Activated CD8-positive, alpha-beta memory T cell treated with anti-CD3 and anti-CD28 coated beads, Interleukin-2, amount 10 ng/mL, durations not matched to agents 7 days and 5 days (primary cell): Measurements from ENCODE around the gene URGCP. TPM values are rescaled to one million over a fixed set of nuclear protein-coding genes. Genes with fewer than 3 reads are reported as not detected.

ENCODE experiments used
- ATAC-seq: fragments of 150-1000 bp; cut with Tn5 transposase; one replicate; pipeline ENCODE4 v1.10.0; 2021; ENCODE audit warnings: moderate library complexity
- CTCF ChIA-PET: fragments of 350-600 bp; sonication (Branson Sonifier 250); formaldehyde crosslinking; loops from one replicate; lab custom pipeline; 2021; ENCODE audit warnings: antibody characterized with exemption; lab: Charles Lee
- DNase-seq: peaks from one replicate; pipeline ENCODE4 v3.0.0-alpha.2; 2020
- H3K27ac Mint-ChIP-seq: one replicate; pipeline ENCODE4 v1.8.0; 2021; ENCODE audit warnings: mild to moderate bottlenecking, mixed read lengths
- H3K27me3 Mint-ChIP-seq: one replicate; pipeline ENCODE4 v1.8.0; 2021; ENCODE audit warnings: mixed read lengths
- H3K36me3 Mint-ChIP-seq: one replicate; pipeline ENCODE4 v1.8.0; 2021; ENCODE audit warnings: mild to moderate bottlenecking, mixed read lengths
- H3K4me1 Mint-ChIP-seq: one replicate; pipeline ENCODE4 v1.8.0; 2021; ENCODE audit warnings: mixed read lengths
- H3K4me3 Mint-ChIP-seq: one replicate; pipeline ENCODE4 v1.8.0; 2021; ENCODE audit warnings: mild to moderate bottlenecking, moderate library complexity, mixed read lengths
- H3K9me3 Mint-ChIP-seq: one replicate; pipeline ENCODE4 v1.8.0; 2022; ENCODE audit warnings: low read depth, mixed read lengths
- total RNA-seq, 2 experiments: library from RNA; stranded (reverse); gene quantifications; one replicate each; pipeline ENCODE4 v1.2.3, GENCODE V29; 2021

URGCP gene
- total RNA-seq, 2 experiments from 2014 or later = 24.3 to 26.4 TPM

- CTCF ChIA-PET = no interaction called here
- no peak overlapping the region for H3K4me3 Mint-ChIP-seq
- H3K27ac Mint-ChIP-seq = no peak overlapping the region
- DNase-seq (no peak), ATAC-seq (no peak)
- H3K4me1 Mint-ChIP-seq = peaks cover 24% of the 10 kb centered on the region
- H3K36me3 Mint-ChIP-seq = peaks cover 6% of the 10 kb centered on the region
- H3K9me3 Mint-ChIP-seq = no peaks in the 10 kb centered on the region
- H3K27me3 Mint-ChIP-seq = no peaks in the 10 kb centered on the region
Observed at GRCh38 chr7:43929529-43930457, 23.4 kb upstream of the URGCP start.

GRCh38 chr7:43927810-43928209 lies 21.4 kb upstream of the URGCP start:
- DNase-seq (no peak), ATAC-seq (no peak)
- CTCF ChIA-PET = no interaction called here
- peaks cover 8% of the 10 kb centered on the region for H3K36me3 Mint-ChIP-seq
- H3K4me1 Mint-ChIP-seq = peaks cover 27% of the 10 kb centered on the region
- no peaks in the 10 kb centered on the region for H3K27me3 Mint-ChIP-seq
- H3K9me3 Mint-ChIP-seq = no peaks in the 10 kb centered on the region
- H3K4me3 Mint-ChIP-seq = peak overlapping the region; percentile 41
- H3K27ac Mint-ChIP-seq = no peak overlapping the region

- H3K4me3 Mint-ChIP-seq = peak overlapping the region; percentile 85
Observed at GRCh38 chr7:43926798-43927123, 20.4 kb upstream of the URGCP start.

GRCh38 chr7:43925984-43926797 lies 19.8 kb upstream of the URGCP start, which contains the start of gene UBE2D4:
UBE2D4 (plus strand) TSS chr7:43926436; CDS start chr7:43926533, 97 bp downstream.
- H3K27me3 Mint-ChIP-seq = no peaks in the 10 kb centered on the region
- DNase-seq = peak; percentile 91
- peaks cover 8% of the 10 kb centered on the region for H3K36me3 Mint-ChIP-seq
- no peaks in the 10 kb centered on the region for H3K9me3 Mint-ChIP-seq
- CTCF ChIA-PET = interaction anchor here (0.7 to 1.5 kb wide), 3 partner anchors 9 to 23 kb away, joined by 3 to 4 read pairs (median 3); no protein-coding TSS in a partner anchor
- H3K4me3 Mint-ChIP-seq = peak within 1 kb of the TSS; percentile 85
- peak; percentile 95 for ATAC-seq
- H3K27ac Mint-ChIP-seq = peak within 1 kb of the TSS; percentile 92
- H3K4me1 Mint-ChIP-seq = peaks cover 27% of the 10 kb centered on the region

More at GRCh38 chr7:43926798-43927123, 20.4 kb upstream of the URGCP start:
- Mint-ChIP-seq H3K9me3 (no peaks in the 10 kb centered on the region), H3K36me3 (peaks cover 8% of the 10 kb centered on the region), H3K4me1 (peaks cover 27% of the 10 kb centered on the region), H3K27me3 (no peaks in the 10 kb centered on the region), H3K27ac (peak overlapping the region; percentile 92)
- DNase-seq (no peak), ATAC-seq (peak; percentile 20)
- CTCF ChIA-PET = interaction anchor here (0.7 to 1.4 kb wide), 2 partner anchors 8 to 24 kb away, joined by 3 to 4 read pairs; no protein-coding TSS in a partner anchor

GRCh38 chr7:43922726-43923125 lies 16.3 kb upstream of the URGCP start:
- ATAC-seq = no peak

GRCh38 chr7:43921423-43921822 lies 15.0 kb upstream of the URGCP start:
- no peaks in the 10 kb centered on the region for H3K9me3 Mint-ChIP-seq
- H3K27ac Mint-ChIP-seq = no peak overlapping the region
- no peaks in the 10 kb centered on the region for H3K27me3 Mint-ChIP-seq
- CTCF ChIA-PET = no interaction called here
- DNase-seq (no peak), ATAC-seq (no peak)
- H3K4me1 Mint-ChIP-seq = peaks cover 10% of the 10 kb centered on the region
- H3K4me3 Mint-ChIP-seq = no peak overlapping the region
- peaks cover 11% of the 10 kb centered on the region for H3K36me3 Mint-ChIP-seq

More at GRCh38 chr7:43922726-43923125, 16.3 kb upstream of the URGCP start:
- Mint-ChIP-seq H3K27ac (no peak overlapping the region), H3K4me1 (peaks cover 19% of the 10 kb centered on the region), H3K9me3 (no peaks in the 10 kb centered on the region), H3K4me3 (no peak overlapping the region), H3K36me3 (peaks cover 11% of the 10 kb centered on the region), H3K27me3 (no peaks in the 10 kb centered on the region)
- CTCF ChIA-PET = no interaction called here
- DNase-seq = no peak

- DNase-seq (no peak), ATAC-seq (no peak)
- Mint-ChIP-seq H3K9me3 (no peaks in the 10 kb centered on the region), H3K36me3 (peaks cover 5% of the 10 kb centered on the region), H3K27me3 (no peaks in the 10 kb centered on the region), H3K4me1 (no peaks in the 10 kb centered on the region), H3K4me3 (no peak overlapping the region), H3K27ac (no peak overlapping the region)
- CTCF ChIA-PET = interaction anchor here (2.2 kb wide), 1 partner anchor 11 kb away, joined by 5 read pairs; no protein-coding TSS in a partner anchor
Observed at GRCh38 chr7:43915907-43916306, 9.5 kb upstream of the URGCP start.

GRCh38 chr7:43914795-43915194 lies 8.4 kb upstream of the URGCP start:
- Mint-ChIP-seq H3K27me3 (no peaks in the 10 kb centered on the region), H3K9me3 (no peaks in the 10 kb centered on the region), H3K36me3 (peaks cover 3% of the 10 kb centered on the region), H3K27ac (no peak overlapping the region), H3K4me1 (no peaks in the 10 kb centered on the region), H3K4me3 (no peak overlapping the region)
- CTCF ChIA-PET = interaction anchor here (0.6 to 2.2 kb wide), 2 partner anchors 10 to 11 kb away, joined by 3 to 5 read pairs; partner anchors contain the start of gene UBE2D4
- no peak for DNase-seq
- ATAC-seq = no peak

- CTCF ChIA-PET = interaction anchor here (1.0 kb wide), 1 partner anchor 37 kb away, joined by 3 read pairs; the partner anchor contains the start of gene MRPS24
- peak; percentile 56 for ATAC-seq
Observed at GRCh38 chr7:43905956-43906330, 453 bp downstream of the URGCP start.

GRCh38 chr7:43905209-43905946 lies 1.0 kb downstream of the URGCP start:
- H3K4me3 Mint-ChIP-seq = peak overlapping the region; percentile 87
- CTCF ChIA-PET = interaction anchor here (1.0 to 2.4 kb wide), 3 partner anchors 10 to 36 kb away, joined by 3 to 8 read pairs (median 5); partner anchors contain the start of gene MRPS24
- H3K9me3 Mint-ChIP-seq = no peaks in the 10 kb centered on the region
- H3K27me3 Mint-ChIP-seq = no peaks in the 10 kb centered on the region
- peak overlapping the region; percentile 91 for H3K27ac Mint-ChIP-seq
- ATAC-seq (no peak), DNase-seq (no peak)
- H3K4me1 Mint-ChIP-seq = peaks cover 23% of the 10 kb centered on the region
- peaks cover 10% of the 10 kb centered on the region for H3K36me3 Mint-ChIP-seq

More at GRCh38 chr7:43905956-43906330, 453 bp downstream of the URGCP start:
- Mint-ChIP-seq H3K4me1 (peaks cover 23% of the 10 kb centered on the region), H3K27me3 (no peaks in the 10 kb centered on the region), H3K9me3 (no peaks in the 10 kb centered on the region), H3K36me3 (peaks cover 10% of the 10 kb centered on the region), H3K4me3 (peak overlapping the region; percentile 87), H3K27ac (peak overlapping the region; percentile 91)
- peak; percentile 43 for DNase-seq

- no peak overlapping the region for H3K4me3 Mint-ChIP-seq
- H3K9me3 Mint-ChIP-seq = no peaks in the 10 kb centered on the region
- ATAC-seq = no peak
- CTCF ChIA-PET = interaction anchor here (0.5 to 2.4 kb wide), 5 partner anchors 8 to 67 kb away, joined by 3 to 8 read pairs (median 3); partner anchors contain the start of gene MRPS24
- H3K27me3 Mint-ChIP-seq = no peaks in the 10 kb centered on the region
- H3K4me1 Mint-ChIP-seq = peaks cover 23% of the 10 kb centered on the region
- H3K36me3 Mint-ChIP-seq = peaks cover 10% of the 10 kb centered on the region
- H3K27ac Mint-ChIP-seq = no peak overlapping the region
- DNase-seq = no peak
Observed at GRCh38 chr7:43904533-43905208, 1.7 kb downstream of the URGCP start.

GRCh38 chr7:43902542-43903054 lies 3.8 kb downstream of the URGCP start:
- DNase-seq (no peak), ATAC-seq (no peak)
- no peak overlapping the region for H3K27ac Mint-ChIP-seq
- H3K9me3 Mint-ChIP-seq = no peaks in the 10 kb centered on the region
- H3K4me1 Mint-ChIP-seq = peaks cover 23% of the 10 kb centered on the region
- H3K4me3 Mint-ChIP-seq = no peak overlapping the region
- CTCF ChIA-PET = interaction anchor here (0.8 kb wide), 1 partner anchor 24 kb away, joined by 3 read pairs; the partner anchor contains the start of gene UBE2D4
- no peaks in the 10 kb centered on the region for H3K27me3 Mint-ChIP-seq
- peaks cover 10% of the 10 kb centered on the region for H3K36me3 Mint-ChIP-seq
